ENCODE data around the gene CAPN5.

The CAPN5 gene

GRCh38 chr11:77124041-77124440, 57.3 kb downstream of the CAPN5 start:
- H2BK12ac ChIP-seq (ENCODE audit: low read length): no peak overlapping the region
- no peak for DNase-seq
- no peak overlapping the region for H4K91ac ChIP-seq (ENCODE audit: low read depth, low read length)
- H2AK5ac ChIP-seq (ENCODE audit: low read length): no peak overlapping the region
- peaks cover 2% of the 10 kb centered on the region for H3K9me3 ChIP-seq (ENCODE audit: insufficient read depth, low read depth, low read length)
- H2AFZ ChIP-seq (ENCODE audit: insufficient read depth, low read length, poor library complexity): no peak overlapping the region
- H3K4ac ChIP-seq (ENCODE audit: low read depth, low read length): no peak overlapping the region
- no peak overlapping the region for H2BK120ac ChIP-seq (ENCODE audit: insufficient read depth, low read length, poor library complexity)
- H4K8ac ChIP-seq (ENCODE audit: low read depth, low read length): no peak overlapping the region
- no peak overlapping the region for H3K23ac ChIP-seq (ENCODE audit: low read length)
- no CpG with 5 or more reads among the region's 8 CpGs for WGBS (ENCODE audit: extremely low coverage, insufficient coverage, insufficient read length)
- H3K36me3 ChIP-seq (ENCODE audit: control insufficient read depth in 1 of 2, insufficient read depth in 2 of 2, low read length in 2 of 2): peaks cover 0 to 1% of the 10 kb centered on the region in 2 experiments
- no peaks in the 10 kb centered on the region for H3K79me1 ChIP-seq (ENCODE audit: low read length)
- no peaks in the 10 kb centered on the region for H3K79me2 ChIP-seq (ENCODE audit: control insufficient read depth, insufficient read depth, low read length, poor library complexity)
- peaks cover 9 to 10% of the 10 kb centered on the region in 2 experiments for H3K4me1 ChIP-seq (ENCODE audit: control insufficient read depth in 1 of 2, insufficient read depth in 2 of 2, low read length in 2 of 2)
- no peak overlapping the region for H3K14ac ChIP-seq (ENCODE audit: low read length)
- H3K9ac ChIP-seq (ENCODE audit: low read length): no peak overlapping the region
- H3K4me2 ChIP-seq (ENCODE audit: low read length): no peak overlapping the region
- no peaks in the 10 kb centered on the region for H3K27me3 ChIP-seq (ENCODE audit: insufficient read depth, low read length)
- H2BK5ac ChIP-seq (ENCODE audit: low read depth, low read length, poor library complexity): no peak overlapping the region
- no peak overlapping the region for H3K18ac ChIP-seq (ENCODE audit: low read length)
- H3K27ac ChIP-seq (ENCODE audit: low read depth, low read length): no peak overlapping the region
- no peak overlapping the region for H3K4me3 ChIP-seq (ENCODE audit: low read depth, low read length)
- H4K12ac ChIP-seq (ENCODE audit: low read depth, low read length): no peak overlapping the region

- Histone ChIP-seq H4K12ac (ENCODE audit: low read depth, low read length) (no peak overlapping the region), H3K27me3 (ENCODE audit: insufficient read depth, low read length) (no peaks in the 10 kb centered on the region), H2BK5ac (ENCODE audit: low read depth, low read length, poor library complexity) (no peak overlapping the region), H3K27ac (ENCODE audit: low read depth, low read length) (no peak overlapping the region), H3K23ac (ENCODE audit: low read length) (no peak overlapping the region), H3K79me1 (ENCODE audit: low read length) (no peaks in the 10 kb centered on the region), H4K91ac (ENCODE audit: low read depth, low read length) (no peak overlapping the region), H3K4me3 (ENCODE audit: low read depth, low read length) (no peak overlapping the region), H2AFZ (ENCODE audit: insufficient read depth, low read length, poor library complexity) (no peak overlapping the region), H3K18ac (ENCODE audit: low read length) (no peak overlapping the region), H3K4me1 (ENCODE audit: control insufficient read depth in 1 of 2, insufficient read depth in 2 of 2, low read length in 2 of 2) (peaks cover 9 to 10% of the 10 kb centered on the region in 2 experiments), H3K79me2 (ENCODE audit: control insufficient read depth, insufficient read depth, low read length, poor library complexity) (no peaks in the 10 kb centered on the region), H2BK12ac (ENCODE audit: low read length) (no peak overlapping the region), H2BK120ac (ENCODE audit: insufficient read depth, low read length, poor library complexity) (no peak overlapping the region), H4K8ac (ENCODE audit: low read depth, low read length) (no peak overlapping the region), H3K4ac (ENCODE audit: low read depth, low read length) (no peak overlapping the region), H3K36me3 (ENCODE audit: control insufficient read depth in 1 of 2, insufficient read depth in 2 of 2, low read length in 2 of 2) (peaks cover 0 to 1% of the 10 kb centered on the region in 2 experiments), H3K9me3 (ENCODE audit: insufficient read depth, low read depth, low read length) (peaks cover 2% of the 10 kb centered on the region), H3K14ac (ENCODE audit: low read length) (no peak overlapping the region), H3K9ac (ENCODE audit: low read length) (no peak overlapping the region), H3K4me2 (ENCODE audit: low read length) (no peak overlapping the region), H2AK5ac (ENCODE audit: low read length) (no peak overlapping the region)
- no CpG with 5 or more reads among the region's 6 CpGs for WGBS (ENCODE audit: extremely low coverage, insufficient coverage, insufficient read length)
- no peak for DNase-seq
Measured at GRCh38 chr11:77124488-77124887, 57.7 kb downstream of the CAPN5 start.

DNA sequence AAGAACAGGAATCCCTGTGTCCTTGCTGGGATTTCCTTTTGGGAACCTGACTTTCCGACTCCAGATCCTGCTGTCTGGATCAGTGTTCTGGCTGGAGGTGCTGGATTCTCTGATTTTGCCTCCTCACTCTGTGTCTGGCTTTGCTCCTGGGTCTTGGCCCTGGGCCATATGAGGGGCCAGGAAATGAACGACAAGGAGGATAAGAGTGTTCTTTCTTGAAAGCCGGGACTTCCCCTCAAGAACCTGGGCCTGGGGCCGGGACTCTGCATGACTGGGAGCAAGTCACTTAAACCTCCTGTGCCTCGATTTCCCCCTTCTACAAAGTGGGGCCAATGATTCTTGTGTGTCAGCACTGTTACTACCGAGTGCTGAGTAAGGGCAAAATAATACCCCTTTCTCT, 58.4 kb downstream of the CAPN5 start:
- Histone ChIP-seq H3K4me1 (ENCODE audit: control insufficient read depth in 1 of 2, insufficient read depth in 2 of 2, low read length in 2 of 2) (peaks cover 9 to 10% of the 10 kb centered on the region in 2 experiments), H2BK5ac (ENCODE audit: low read depth, low read length, poor library complexity) (no peak overlapping the region), H3K36me3 (ENCODE audit: control insufficient read depth in 1 of 2, insufficient read depth in 2 of 2, low read length in 2 of 2) (peaks cover 0 to 1% of the 10 kb centered on the region in 2 experiments), H4K91ac (ENCODE audit: low read depth, low read length) (no peak overlapping the region), H4K12ac (ENCODE audit: low read depth, low read length) (no peak overlapping the region), H3K23ac (ENCODE audit: low read length) (no peak overlapping the region), H3K14ac (ENCODE audit: low read length) (no peak overlapping the region), H3K27ac (ENCODE audit: low read depth, low read length) (no peak overlapping the region), H3K79me1 (ENCODE audit: low read length) (no peaks in the 10 kb centered on the region), H4K8ac (ENCODE audit: low read depth, low read length) (no peak overlapping the region), H3K18ac (ENCODE audit: low read length) (no peak overlapping the region), H3K27me3 (ENCODE audit: insufficient read depth, low read length) (no peaks in the 10 kb centered on the region), H3K79me2 (ENCODE audit: control insufficient read depth, insufficient read depth, low read length, poor library complexity) (no peaks in the 10 kb centered on the region), H3K4me2 (ENCODE audit: low read length) (no peak overlapping the region), H3K9me3 (ENCODE audit: insufficient read depth, low read depth, low read length) (peaks cover 2% of the 10 kb centered on the region), H2BK120ac (ENCODE audit: insufficient read depth, low read length, poor library complexity) (no peak overlapping the region), H2AK5ac (ENCODE audit: low read length) (no peak overlapping the region), H2BK12ac (ENCODE audit: low read length) (no peak overlapping the region), H3K9ac (ENCODE audit: low read length) (no peak overlapping the region), H3K4me3 (ENCODE audit: low read depth, low read length) (no peak overlapping the region), H3K4ac (ENCODE audit: low read depth, low read length) (no peak overlapping the region), H2AFZ (ENCODE audit: insufficient read depth, low read length, poor library complexity) (no peak overlapping the region)
- no peak for DNase-seq
- WGBS (ENCODE audit: extremely low coverage, insufficient coverage, insufficient read length): no CpG with 5 or more reads among the region's 6 CpGs

- WGBS (ENCODE audit: extremely low coverage, insufficient coverage, insufficient read length): no CpG with 5 or more reads among the region's 4 CpGs
Measured at GRCh38 chr11:77125695-77126094, 58.9 kb downstream of the CAPN5 start.

More at GRCh38 chr11:77125695-77126094, 58.9 kb downstream of the CAPN5 start:
- H2AK5ac ChIP-seq (ENCODE audit: low read length): no peak overlapping the region
- no peak overlapping the region for H3K4me2 ChIP-seq (ENCODE audit: low read length)
- no peak overlapping the region for H4K91ac ChIP-seq (ENCODE audit: low read depth, low read length)
- no peak overlapping the region for H2BK12ac ChIP-seq (ENCODE audit: low read length)
- no peak overlapping the region for H3K4ac ChIP-seq (ENCODE audit: low read depth, low read length)
- H3K4me1 ChIP-seq (ENCODE audit: control insufficient read depth in 1 of 2, insufficient read depth in 2 of 2, low read length in 2 of 2): peaks cover 9 to 10% of the 10 kb centered on the region in 2 experiments
- H3K27ac ChIP-seq (ENCODE audit: low read depth, low read length): no peak overlapping the region
- H2BK5ac ChIP-seq (ENCODE audit: low read depth, low read length, poor library complexity): no peak overlapping the region
- H3K36me3 ChIP-seq (ENCODE audit: control insufficient read depth in 1 of 2, insufficient read depth in 2 of 2, low read length in 2 of 2): peaks cover 0 to 1% of the 10 kb centered on the region in 2 experiments
- no peak overlapping the region for H3K14ac ChIP-seq (ENCODE audit: low read length)
- H3K9ac ChIP-seq (ENCODE audit: low read length): no peak overlapping the region
- no peak overlapping the region for H3K23ac ChIP-seq (ENCODE audit: low read length)
- no peaks in the 10 kb centered on the region for H3K27me3 ChIP-seq (ENCODE audit: insufficient read depth, low read length)
- no peak overlapping the region for H4K12ac ChIP-seq (ENCODE audit: low read depth, low read length)
- no peak for DNase-seq
- H2BK120ac ChIP-seq (ENCODE audit: insufficient read depth, low read length, poor library complexity): no peak overlapping the region
- no peak overlapping the region for H4K8ac ChIP-seq (ENCODE audit: low read depth, low read length)
- H3K79me2 ChIP-seq (ENCODE audit: control insufficient read depth, insufficient read depth, low read length, poor library complexity): no peaks in the 10 kb centered on the region
- no peaks in the 10 kb centered on the region for H3K79me1 ChIP-seq (ENCODE audit: low read length)
- H2AFZ ChIP-seq (ENCODE audit: insufficient read depth, low read length, poor library complexity): no peak overlapping the region
- no peak overlapping the region for H3K4me3 ChIP-seq (ENCODE audit: low read depth, low read length)
- no peak overlapping the region for H3K18ac ChIP-seq (ENCODE audit: low read length)
- peaks cover 2% of the 10 kb centered on the region for H3K9me3 ChIP-seq (ENCODE audit: insufficient read depth, low read depth, low read length)
